ENCODE data around the gene FCER1A. TPM values are rescaled to one million over a fixed set of nuclear protein-coding genes. Genes with fewer than 3 reads are reported as not detected.

The FCER1A gene
- total RNA-seq (1.0 TPM), polyA plus RNA-seq (3.3 TPM)
- long read RNA-seq, donor 1 = 0 reads
- long read RNA-seq, donor 2 = 0 reads
- long read RNA-seq, donor 3 = 0 reads
- long read RNA-seq, donor 4 = 0 reads
- long read RNA-seq, donor 5 = 0 reads
- long read RNA-seq, donor 6 = 0 reads
- long read RNA-seq, donor 7 = 0 reads
- long read RNA-seq, donor 8 = 0 reads
- long read RNA-seq, donor 9 = 0 reads
- long read RNA-seq, donor 10 = 0 reads

DNA sequence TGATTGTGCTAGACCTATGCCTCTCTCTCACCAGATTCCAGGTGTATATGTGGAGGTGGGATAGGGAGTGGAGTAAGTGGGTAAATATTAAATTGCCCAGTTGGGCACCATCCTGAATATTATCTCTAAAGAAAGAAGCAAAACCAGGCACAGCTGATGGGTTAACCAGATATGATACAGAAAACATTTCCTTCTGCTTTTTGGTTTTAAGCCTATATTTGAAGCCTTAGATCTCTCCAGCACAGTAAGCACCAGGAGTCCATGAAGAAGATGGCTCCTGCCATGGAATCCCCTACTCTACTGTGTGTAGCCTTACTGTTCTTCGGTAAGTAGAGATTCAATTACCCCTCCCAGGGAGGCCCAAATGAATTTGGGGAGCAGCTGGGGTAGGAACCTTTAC is at the start of gene FCER1A:
Gene FCER1A, plus strand, starts transcription at position 242 of the 400 bp plus-strand sequence. Its CDS starts 29 bp downstream, at position 271.
- Histone ChIP-seq H3K27ac (ENCODE audit: low read depth in 1 of 2, low read length in 1 of 2) (no peak within 1 kb of the TSS), H3K9me3 (ENCODE audit: control insufficient read depth in 2 of 2, insufficient read depth in 1 of 2, low read length in 1 of 2) (no peaks in the 10 kb centered on the region), H3K36me3 (ENCODE audit: control insufficient read depth in 2 of 2, insufficient read depth in 2 of 2, low read length in 1 of 2) (no peaks in the 10 kb centered on the region), H3K27me3 (ENCODE audit: control insufficient read depth in 2 of 2, insufficient read depth in 1 of 2, low read length in 1 of 2) (no peaks in the 10 kb centered on the region), H3K4me1 (ENCODE audit: control insufficient read depth in 2 of 2, insufficient read depth in 2 of 2, low read length in 2 of 2) (no peaks in the 10 kb centered on the region), H3K4me3 (ENCODE audit: low read length in 2 of 2) (no peak within 1 kb of the TSS)
- no peak for DNase-seq (ENCODE audit: low read depth in 6 of 9, low spot score in 9 of 9)
- WGBS = 91% methylated on average over 1 of the region's 1 CpG

DNA sequence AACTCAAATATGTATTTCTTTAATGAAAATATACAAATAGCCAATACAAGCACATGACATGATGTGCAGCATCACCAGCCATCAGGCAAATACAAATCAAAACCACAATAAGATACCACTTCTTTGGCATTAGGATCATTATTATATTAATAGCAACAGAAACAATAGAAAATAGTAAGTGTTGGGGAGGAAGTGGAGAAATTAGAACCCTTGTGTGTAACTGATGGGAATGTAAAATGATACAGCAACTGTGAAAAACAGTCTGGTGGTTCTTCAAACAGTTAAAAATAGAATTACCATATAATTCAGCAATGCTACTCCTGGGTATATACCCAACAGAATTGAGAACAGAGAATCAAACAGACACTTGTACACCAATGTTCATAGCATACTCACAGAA is 40.8 kb upstream of the FCER1A start:
- no peak for DNase-seq (ENCODE audit: low read depth in 6 of 9, low spot score in 9 of 9)
- Histone ChIP-seq H3K36me3 (ENCODE audit: control insufficient read depth in 2 of 2, insufficient read depth in 2 of 2, low read length in 1 of 2) (no peaks in the 10 kb centered on the region), H3K27me3 (ENCODE audit: control insufficient read depth in 2 of 2, insufficient read depth in 1 of 2, low read length in 1 of 2) (no peaks in the 10 kb centered on the region), H3K4me3 (ENCODE audit: low read length in 2 of 2) (no peak overlapping the region), H3K4me1 (ENCODE audit: control insufficient read depth in 2 of 2, insufficient read depth in 2 of 2, low read length in 2 of 2) (no peaks in the 10 kb centered on the region), H3K9me3 (ENCODE audit: control insufficient read depth in 2 of 2, insufficient read depth in 1 of 2, low read length in 1 of 2) (no peaks in the 10 kb centered on the region), H3K27ac (ENCODE audit: low read depth in 1 of 2, low read length in 1 of 2) (no peak overlapping the region)

DNA sequence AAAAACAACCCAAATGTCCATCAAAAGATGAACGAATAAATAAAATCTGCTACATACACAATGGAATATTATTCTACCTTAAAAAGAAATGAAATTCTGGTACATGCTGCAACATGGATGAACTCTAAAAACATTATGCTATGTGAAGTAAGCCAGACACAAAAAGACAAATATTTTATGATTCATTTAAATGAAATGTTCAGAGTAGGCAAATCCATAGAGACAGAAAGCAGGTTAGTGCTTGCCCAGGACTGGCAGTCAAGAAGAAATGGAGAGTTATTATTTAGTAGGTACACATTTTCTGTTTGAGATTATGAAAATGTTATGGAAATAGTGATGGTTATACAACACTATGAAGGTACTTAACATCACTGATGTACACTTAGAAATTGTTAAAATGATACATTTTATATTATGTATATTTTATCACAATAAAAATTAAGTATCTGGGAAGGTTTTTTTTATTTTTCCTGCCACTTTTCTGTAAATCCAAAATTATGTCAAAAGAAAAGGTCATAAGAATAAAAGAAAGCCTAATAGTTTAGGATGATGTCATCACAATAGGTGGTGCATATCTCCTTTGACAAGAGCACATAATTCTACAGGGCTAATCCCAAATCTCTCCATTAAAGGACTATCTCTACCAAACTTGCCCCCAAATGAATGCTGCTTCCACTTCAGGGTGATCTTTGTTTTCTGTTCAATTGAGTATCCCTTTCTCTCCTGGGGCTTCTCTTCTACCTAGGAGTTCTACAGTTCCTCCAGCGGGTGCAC is 40.2 kb upstream of the FCER1A start:
- no peak overlapping the region for H3K27ac ChIP-seq (ENCODE audit: low read depth in 1 of 2, low read length in 1 of 2)
- no peak for DNase-seq (ENCODE audit: low read depth in 6 of 9, low spot score in 9 of 9)

DNA sequence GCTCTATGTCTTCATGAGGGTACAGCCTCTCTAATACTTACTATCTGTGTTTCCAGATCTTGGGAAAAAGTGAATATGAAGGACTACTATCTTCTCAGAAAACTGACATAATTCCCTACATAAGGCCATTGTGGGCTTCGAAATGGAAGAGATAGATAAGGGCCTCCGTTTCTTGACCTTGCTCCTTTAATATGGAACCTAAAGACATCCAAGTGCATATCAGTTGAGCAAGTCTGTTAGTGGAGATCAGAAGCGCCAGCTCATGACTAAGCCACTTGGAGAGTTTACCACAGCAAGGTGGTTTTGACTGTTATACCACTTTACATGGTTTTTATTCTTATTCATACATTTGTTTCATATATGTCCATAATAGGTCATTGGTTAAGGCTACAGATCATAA is 35.3 kb upstream of the FCER1A start:
- no peaks in the 10 kb centered on the region for H3K4me1 ChIP-seq (ENCODE audit: control insufficient read depth in 2 of 2, insufficient read depth in 2 of 2, low read length in 2 of 2)
- H3K9me3 ChIP-seq (ENCODE audit: control insufficient read depth in 2 of 2, insufficient read depth in 1 of 2, low read length in 1 of 2) = no peaks in the 10 kb centered on the region
- H3K27ac ChIP-seq (ENCODE audit: low read depth in 1 of 2, low read length in 1 of 2) = no peak overlapping the region
- no peaks in the 10 kb centered on the region for H3K36me3 ChIP-seq (ENCODE audit: control insufficient read depth in 2 of 2, insufficient read depth in 2 of 2, low read length in 1 of 2)
- H3K27me3 ChIP-seq (ENCODE audit: control insufficient read depth in 2 of 2, insufficient read depth in 1 of 2, low read length in 1 of 2) = no peaks in the 10 kb centered on the region
- DNase-seq (ENCODE audit: low read depth in 6 of 9, low spot score in 9 of 9) = no peak
- no peak overlapping the region for H3K4me3 ChIP-seq (ENCODE audit: low read length in 2 of 2)
- 86% methylated on average over 3 of the region's 3 CpGs for WGBS

More for the DNA sequence above, 40.2 kb upstream of the FCER1A start:
- 96% methylated on average over 2 of the region's 2 CpGs for WGBS
- H3K36me3 ChIP-seq (ENCODE audit: control insufficient read depth in 2 of 2, insufficient read depth in 2 of 2, low read length in 1 of 2) = no peaks in the 10 kb centered on the region
- no peaks in the 10 kb centered on the region for H3K9me3 ChIP-seq (ENCODE audit: control insufficient read depth in 2 of 2, insufficient read depth in 1 of 2, low read length in 1 of 2)
- no peak overlapping the region for H3K4me3 ChIP-seq (ENCODE audit: low read length in 2 of 2)
- no peaks in the 10 kb centered on the region for H3K27me3 ChIP-seq (ENCODE audit: control insufficient read depth in 2 of 2, insufficient read depth in 1 of 2, low read length in 1 of 2)
- no peaks in the 10 kb centered on the region for H3K4me1 ChIP-seq (ENCODE audit: control insufficient read depth in 2 of 2, insufficient read depth in 2 of 2, low read length in 2 of 2)

DNA sequence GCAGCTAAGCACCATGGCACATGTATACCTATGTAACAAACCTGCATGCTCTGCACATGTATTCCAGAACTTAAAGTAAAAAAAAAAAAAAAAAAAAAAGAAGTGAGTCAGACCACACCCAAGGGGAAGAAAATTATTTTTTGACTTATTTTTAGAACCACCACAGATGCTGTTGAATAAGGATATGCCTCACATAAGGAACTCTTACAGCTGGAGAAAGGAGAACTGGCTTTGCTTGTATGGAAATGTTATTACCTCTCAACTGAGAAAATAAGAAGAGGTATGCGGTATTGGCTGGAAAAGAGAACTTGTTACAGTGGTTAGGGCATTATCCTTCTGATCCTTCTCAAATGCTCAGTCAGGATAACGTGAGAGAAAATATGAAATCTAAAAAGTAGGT is 27.5 kb upstream of the FCER1A start:
- Histone ChIP-seq H3K9me3 (ENCODE audit: control insufficient read depth in 2 of 2, insufficient read depth in 1 of 2, low read length in 1 of 2) (no peaks in the 10 kb centered on the region), H3K27ac (ENCODE audit: low read depth in 1 of 2, low read length in 1 of 2) (no peak overlapping the region), H3K27me3 (ENCODE audit: control insufficient read depth in 2 of 2, insufficient read depth in 1 of 2, low read length in 1 of 2) (no peaks in the 10 kb centered on the region), H3K4me3 (ENCODE audit: low read length in 2 of 2) (no peak overlapping the region), H3K36me3 (ENCODE audit: control insufficient read depth in 2 of 2, insufficient read depth in 2 of 2, low read length in 1 of 2) (no peaks in the 10 kb centered on the region), H3K4me1 (ENCODE audit: control insufficient read depth in 2 of 2, insufficient read depth in 2 of 2, low read length in 2 of 2) (no peaks in the 10 kb centered on the region)
- DNase-seq (ENCODE audit: low read depth in 6 of 9, low spot score in 9 of 9) = no peak
- WGBS = 90% methylated on average over 2 of the region's 2 CpGs

DNA sequence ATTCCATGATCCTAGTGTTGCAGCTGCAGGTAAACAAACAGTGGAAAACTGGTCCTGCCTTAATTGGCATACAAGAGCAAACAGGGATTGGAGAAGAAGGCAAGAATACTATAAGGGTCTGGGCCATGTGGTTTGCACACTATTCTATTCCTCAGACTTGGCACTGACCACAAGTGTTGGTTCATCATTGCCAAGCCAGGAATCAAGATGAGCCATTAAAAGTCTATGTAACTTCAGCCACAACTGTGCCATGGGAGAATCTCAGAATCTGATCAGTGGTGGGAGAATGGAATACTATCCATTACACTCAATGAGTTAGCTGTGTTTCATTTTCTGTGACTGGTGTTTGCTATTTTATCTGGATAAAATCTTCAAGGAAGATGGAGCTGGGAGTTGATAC is 26.2 kb upstream of the FCER1A start:
- H3K36me3 ChIP-seq (ENCODE audit: control insufficient read depth in 2 of 2, insufficient read depth in 2 of 2, low read length in 1 of 2) = no peaks in the 10 kb centered on the region
- H3K27me3 ChIP-seq (ENCODE audit: control insufficient read depth in 2 of 2, insufficient read depth in 1 of 2, low read length in 1 of 2) = no peaks in the 10 kb centered on the region
- no peaks in the 10 kb centered on the region for H3K4me1 ChIP-seq (ENCODE audit: control insufficient read depth in 2 of 2, insufficient read depth in 2 of 2, low read length in 2 of 2)
- H3K4me3 ChIP-seq (ENCODE audit: low read length in 2 of 2) = no peak overlapping the region
- no peaks in the 10 kb centered on the region for H3K9me3 ChIP-seq (ENCODE audit: control insufficient read depth in 2 of 2, insufficient read depth in 1 of 2, low read length in 1 of 2)
- no peak for DNase-seq (ENCODE audit: low read depth in 6 of 9, low spot score in 9 of 9)
- H3K27ac ChIP-seq (ENCODE audit: low read depth in 1 of 2, low read length in 1 of 2) = no peak overlapping the region

DNA sequence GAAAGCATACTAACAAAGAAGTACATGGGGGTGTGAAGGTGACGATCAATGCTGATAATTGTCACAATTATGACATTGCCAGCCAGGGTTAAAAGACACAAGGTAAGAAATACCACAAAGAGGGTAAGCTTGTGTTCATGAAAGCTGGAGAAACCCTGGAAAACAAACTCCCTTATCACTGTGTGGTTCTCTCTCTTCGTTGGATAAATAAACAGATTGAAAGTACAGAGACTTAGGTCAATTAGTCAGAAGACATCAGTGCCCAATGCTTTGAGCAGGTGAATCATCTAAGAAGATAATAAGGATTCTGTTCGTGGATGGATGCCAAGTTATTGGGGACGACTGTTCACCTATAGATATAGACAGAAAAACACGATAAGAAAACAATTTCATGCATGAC is 22.4 kb upstream of the FCER1A start:
- Histone ChIP-seq H3K27me3 (ENCODE audit: control insufficient read depth in 2 of 2, insufficient read depth in 1 of 2, low read length in 1 of 2) (no peaks in the 10 kb centered on the region), H3K4me3 (ENCODE audit: low read length in 2 of 2) (no peak overlapping the region), H3K4me1 (ENCODE audit: control insufficient read depth in 2 of 2, insufficient read depth in 2 of 2, low read length in 2 of 2) (no peaks in the 10 kb centered on the region), H3K9me3 (ENCODE audit: control insufficient read depth in 2 of 2, insufficient read depth in 1 of 2, low read length in 1 of 2) (no peaks in the 10 kb centered on the region), H3K27ac (ENCODE audit: low read depth in 1 of 2, low read length in 1 of 2) (no peak overlapping the region), H3K36me3 (ENCODE audit: control insufficient read depth in 2 of 2, insufficient read depth in 2 of 2, low read length in 1 of 2) (no peaks in the 10 kb centered on the region)
- 93% methylated on average over 5 of the region's 5 CpGs for WGBS
- DNase-seq (ENCODE audit: low read depth in 6 of 9, low spot score in 9 of 9) = no peak

DNA sequence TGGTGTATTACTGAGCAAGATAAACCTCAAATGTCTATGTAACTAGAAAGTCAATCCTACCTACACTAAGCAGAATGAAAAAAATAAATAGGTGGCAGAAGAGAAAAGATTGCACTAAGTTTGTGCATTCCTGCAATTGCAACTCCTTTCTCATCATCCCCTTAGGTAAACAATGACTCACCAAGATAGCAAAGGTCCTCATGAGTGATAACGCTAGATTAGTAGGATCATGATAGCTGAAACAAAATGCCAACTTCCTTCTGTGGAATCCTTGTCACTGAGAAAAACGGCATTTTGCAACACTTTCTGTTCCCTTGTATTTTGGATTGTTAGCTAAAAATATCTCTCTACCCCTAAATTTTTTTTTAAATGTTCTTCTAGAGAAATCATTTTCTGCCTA is 20.0 kb upstream of the FCER1A start:
- 82% methylated on average over 2 of the region's 2 CpGs for WGBS
- Histone ChIP-seq H3K27ac (ENCODE audit: low read depth in 1 of 2, low read length in 1 of 2) (no peak overlapping the region), H3K27me3 (ENCODE audit: control insufficient read depth in 2 of 2, insufficient read depth in 1 of 2, low read length in 1 of 2) (no peaks in the 10 kb centered on the region), H3K4me1 (ENCODE audit: control insufficient read depth in 2 of 2, insufficient read depth in 2 of 2, low read length in 2 of 2) (no peaks in the 10 kb centered on the region), H3K9me3 (ENCODE audit: control insufficient read depth in 2 of 2, insufficient read depth in 1 of 2, low read length in 1 of 2) (no peaks in the 10 kb centered on the region), H3K4me3 (ENCODE audit: low read length in 2 of 2) (no peak overlapping the region), H3K36me3 (ENCODE audit: control insufficient read depth in 2 of 2, insufficient read depth in 2 of 2, low read length in 1 of 2) (no peaks in the 10 kb centered on the region)
- no peak for DNase-seq (ENCODE audit: low read depth in 6 of 9, low spot score in 9 of 9)

DNA sequence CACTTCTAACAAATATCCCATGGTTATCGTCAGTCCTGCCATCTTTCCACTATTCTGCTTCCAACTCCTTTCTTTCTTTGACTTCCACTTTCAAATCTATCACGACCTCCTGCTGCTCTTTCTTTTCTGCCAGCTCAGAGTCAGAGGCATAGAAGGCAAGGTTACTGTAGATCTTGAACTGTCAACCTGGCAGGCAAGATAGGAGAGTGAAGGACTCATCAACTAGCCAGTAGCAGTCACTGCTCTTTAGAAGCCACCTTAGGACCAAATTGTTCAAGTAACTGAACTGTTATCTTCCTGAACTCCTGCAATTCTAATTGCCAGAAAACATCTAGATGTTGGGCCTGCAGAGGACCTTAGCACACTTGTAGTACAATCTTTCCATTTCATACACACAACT is 13.1 kb upstream of the FCER1A start:
- H3K27me3 ChIP-seq (ENCODE audit: control insufficient read depth in 2 of 2, insufficient read depth in 1 of 2, low read length in 1 of 2) = no peaks in the 10 kb centered on the region
- WGBS = 89% methylated on average over 2 of the region's 2 CpGs
- no peaks in the 10 kb centered on the region for H3K4me1 ChIP-seq (ENCODE audit: control insufficient read depth in 2 of 2, insufficient read depth in 2 of 2, low read length in 2 of 2)
- no peaks in the 10 kb centered on the region for H3K36me3 ChIP-seq (ENCODE audit: control insufficient read depth in 2 of 2, insufficient read depth in 2 of 2, low read length in 1 of 2)
- H3K4me3 ChIP-seq (ENCODE audit: low read length in 2 of 2) = no peak overlapping the region
- no peaks in the 10 kb centered on the region for H3K9me3 ChIP-seq (ENCODE audit: control insufficient read depth in 2 of 2, insufficient read depth in 1 of 2, low read length in 1 of 2)
- DNase-seq (ENCODE audit: low read depth in 6 of 9, low spot score in 9 of 9) = no peak
- no peak overlapping the region for H3K27ac ChIP-seq (ENCODE audit: low read depth in 1 of 2, low read length in 1 of 2)
